ENCODE data around the gene SPG7. TPM values are rescaled to one million over a fixed set of nuclear protein-coding genes. Genes with fewer than 3 reads are reported as not detected.

The SPG7 gene
- total RNA-seq, 1 experiment from 2014 or later = 119 TPM

- Histone ChIP-seq H4K8ac (replicated peaks; ENCODE audit: insufficient read length, low read depth, low read length) (no peak overlapping the region), H4K91ac (ENCODE audit: insufficient read length, low read depth, low read length) (no peak overlapping the region), H4K20me1 (ENCODE audit: control insufficient read depth, insufficient read depth, insufficient read length) (no peaks in the 10 kb centered on the region), H2BK15ac (ENCODE audit: low read depth, low read length) (no peak overlapping the region), H2BK12ac (ENCODE audit: insufficient read length, low read depth, low read length) (no peak overlapping the region), H2AK5ac (ENCODE audit: insufficient read length, low read length) (no peak overlapping the region), H3K9ac (ENCODE audit: extremely low read depth, insufficient read length, low read length) (no peak overlapping the region), H3K27ac (ENCODE audit: insufficient read length, low read depth, low read length) (no peak overlapping the region), H3K18ac (ENCODE audit: insufficient read length, low read depth, low read length) (no peak overlapping the region), H3K9me3 (ENCODE audit: control insufficient read depth, low read depth, low read length) (no peaks in the 10 kb centered on the region), H2BK20ac (ENCODE audit: low read depth, low read length, poor library complexity, severe bottlenecking) (no peak overlapping the region), H3K79me2 (ENCODE audit: insufficient read depth, low read length) (peaks cover 7% of the 10 kb centered on the region; the same call in 1 of the 2 replicates), H3K14ac (ENCODE audit: insufficient read depth, low read length) (no peak overlapping the region), H3K23ac (ENCODE audit: insufficient read length, low read depth, low read length) (no peak overlapping the region), H2BK5ac (ENCODE audit: insufficient read length, low read length) (no peak overlapping the region), H4K5ac (ENCODE audit: insufficient read length, low read depth, low read length) (no peak overlapping the region), H3K79me1 (ENCODE audit: insufficient read depth, low read depth, low read length, poor library complexity, severe bottlenecking) (peaks cover 3% of the 10 kb centered on the region), H3K4ac (ENCODE audit: low read depth, low read length) (no peak overlapping the region), H3K27me3 (ENCODE audit: insufficient read depth, low read length) (no peaks in the 10 kb centered on the region), H2BK120ac (ENCODE audit: low read depth, low read length, poor library complexity, severe bottlenecking) (no peak overlapping the region), H2AFZ (ENCODE audit: low read length) (no peak overlapping the region), H3K4me2 (ENCODE audit: insufficient read depth, insufficient read length, low read length) (no peak overlapping the region), H3K56ac (ENCODE audit: insufficient read length, low read depth, low read length) (no peak overlapping the region), H3K4me1 (ENCODE audit: insufficient read depth, low read length) (no peaks in the 10 kb centered on the region), H3K23me2 (ENCODE audit: insufficient read length, low read depth, low read length, poor library complexity, severe bottlenecking) (peaks cover 6% of the 10 kb centered on the region), H3T11ph (ENCODE audit: low read length) (no peak overlapping the region)
- Mint-ChIP-seq H3K27me3 (ENCODE audit: low read depth) (peaks cover 7% of the 10 kb centered on the region; the same call in 1 of the 2 replicates), H3K4me3 (no peak overlapping the region; a peak in 1 of 5 replicates), H3K9me3 (no peaks in the 10 kb centered on the region), H3K36me3 (ENCODE audit: insufficient read depth in 1 of 3, low read depth in 3 of 3) (peaks cover 25 to 43% (median 42%) of the 10 kb centered on the region in 3 experiments; a peak in 6 of 7 replicates), H3K4me1 (peaks cover 4 to 7% of the 10 kb centered on the region in 2 experiments; a peak in 2 of 4 replicates), H3K27ac (no peak overlapping the region)
- DNase-seq = no peak
- WGBS (ENCODE audit: extremely low coverage, insufficient read length, low lambda C conversion rate) = no CpG with 5 or more reads among the region's 8 CpGs
- TF ChIP-seq CTCF (conservative IDR thresholded peaks at IDR 0.05) = no peak
These were observed 3.2 kb downstream of the SPG7 start for GRCh38 chr16:89511374-89511773.
